Measurements from ENCODE around the gene TMEM212. TPM values are rescaled to one million over a fixed set of nuclear protein-coding genes. Genes with fewer than 3 reads are reported as not detected.

TMEM212 gene
- polyA plus RNA-seq, 2 of the 4 experiments (the other 2 are of a cell fraction), result not detected

- peak overlapping the region; percentile 94 to 95 for H3K27ac ChIP-seq
- peak overlapping the region; percentile 92 for H3K4me2 ChIP-seq
- 51% methylated on average over 9 of the region's 9 CpGs for WGBS (ENCODE audit: missing lambda C conversion rate)
- H3K4me1 ChIP-seq, result peaks cover 50% of the 10 kb centered on the region
- 0 out of 3 replicates have a peak, but pooled peaks cover 3% of the 10 kb centered on the region for H3K9me3 ChIP-seq
- ATAC-seq, result no peak
- CTCF ChIA-PET, result interaction anchor here (1.0 to 1.6 kb wide), 2 partner anchors 18 to 21 kb away, joined by 3 to 10 read pairs; no protein-coding TSS in a partner anchor
- POLR2A ChIA-PET, result interaction anchor here (0.7 to 2.1 kb wide), 4 partner anchors 13 to 230 kb away, joined by 3 to 5 read pairs (median 4); no protein-coding TSS in a partner anchor
- peak in 1 of 2 experiments; percentile 90; a peak in 2 of 4 replicates for TF ChIP-seq CEBPB (IDR thresholded peaks at IDR 0.05)
- no peak for TF ChIP-seq NPAS2 (CRISPR knock-in tag; IDR thresholded peaks at IDR 0.05; ENCODE audit: borderline replicate concordance)
- 0 out of 2 replicates have a peak, but pooled peaks have one; percentile 52 for TF ChIP-seq ZSCAN20 (CRISPR knock-in tag; IDR thresholded peaks at IDR 0.05)
- TF ChIP-seq RARB (CRISPR knock-in tag; IDR thresholded peaks at IDR 0.05), result no peak
- no peak; a peak in 1 of 5 replicates for TF ChIP-seq JUN (IDR thresholded peaks at IDR 0.05)
- peak in 1 of 2 experiments; percentile 8; a peak in 1 of 5 replicates for TF ChIP-seq EP300 (IDR thresholded peaks at IDR 0.05)
- TF ChIP-seq GATA3 (IDR thresholded peaks at IDR 0.05; ENCODE audit: borderline replicate concordance), result no peak
- peak; percentile 73; the same call in 1 of the 2 replicates for TF ChIP-seq HEYL (CRISPR knock-in tag; IDR thresholded peaks at IDR 0.05)
- TF ChIP-seq, protein P1, sequence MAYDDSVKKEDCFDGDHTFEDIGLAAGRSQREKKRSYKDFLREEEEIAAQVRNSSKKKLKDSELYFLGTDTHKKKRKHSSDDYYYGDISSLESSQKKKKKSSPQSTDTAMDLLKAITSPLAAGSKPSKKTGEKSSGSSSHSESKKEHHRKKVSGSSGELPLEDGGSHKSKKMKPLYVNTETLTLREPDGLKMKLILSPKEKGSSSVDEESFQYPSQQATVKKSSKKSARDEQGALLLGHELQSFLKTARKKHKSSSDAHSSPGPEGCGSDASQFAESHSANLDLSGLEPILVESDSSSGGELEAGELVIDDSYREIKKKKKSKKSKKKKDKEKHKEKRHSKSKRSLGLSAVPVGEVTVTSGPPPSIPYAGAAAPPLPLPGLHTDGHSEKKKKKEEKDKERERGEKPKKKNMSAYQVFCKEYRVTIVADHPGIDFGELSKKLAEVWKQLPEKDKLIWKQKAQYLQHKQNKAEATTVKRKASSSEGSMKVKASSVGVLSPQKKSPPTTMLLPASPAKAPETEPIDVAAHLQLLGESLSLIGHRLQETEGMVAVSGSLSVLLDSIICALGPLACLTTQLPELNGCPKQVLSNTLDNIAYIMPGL (CRISPR knock-in tag; IDR thresholded peaks at IDR 0.05; ENCODE audit: borderline replicate concordance), result no peak
- TF ChIP-seq USF2 (IDR thresholded peaks at IDR 0.05), result no peak
- TF ChIP-seq, protein P2, sequence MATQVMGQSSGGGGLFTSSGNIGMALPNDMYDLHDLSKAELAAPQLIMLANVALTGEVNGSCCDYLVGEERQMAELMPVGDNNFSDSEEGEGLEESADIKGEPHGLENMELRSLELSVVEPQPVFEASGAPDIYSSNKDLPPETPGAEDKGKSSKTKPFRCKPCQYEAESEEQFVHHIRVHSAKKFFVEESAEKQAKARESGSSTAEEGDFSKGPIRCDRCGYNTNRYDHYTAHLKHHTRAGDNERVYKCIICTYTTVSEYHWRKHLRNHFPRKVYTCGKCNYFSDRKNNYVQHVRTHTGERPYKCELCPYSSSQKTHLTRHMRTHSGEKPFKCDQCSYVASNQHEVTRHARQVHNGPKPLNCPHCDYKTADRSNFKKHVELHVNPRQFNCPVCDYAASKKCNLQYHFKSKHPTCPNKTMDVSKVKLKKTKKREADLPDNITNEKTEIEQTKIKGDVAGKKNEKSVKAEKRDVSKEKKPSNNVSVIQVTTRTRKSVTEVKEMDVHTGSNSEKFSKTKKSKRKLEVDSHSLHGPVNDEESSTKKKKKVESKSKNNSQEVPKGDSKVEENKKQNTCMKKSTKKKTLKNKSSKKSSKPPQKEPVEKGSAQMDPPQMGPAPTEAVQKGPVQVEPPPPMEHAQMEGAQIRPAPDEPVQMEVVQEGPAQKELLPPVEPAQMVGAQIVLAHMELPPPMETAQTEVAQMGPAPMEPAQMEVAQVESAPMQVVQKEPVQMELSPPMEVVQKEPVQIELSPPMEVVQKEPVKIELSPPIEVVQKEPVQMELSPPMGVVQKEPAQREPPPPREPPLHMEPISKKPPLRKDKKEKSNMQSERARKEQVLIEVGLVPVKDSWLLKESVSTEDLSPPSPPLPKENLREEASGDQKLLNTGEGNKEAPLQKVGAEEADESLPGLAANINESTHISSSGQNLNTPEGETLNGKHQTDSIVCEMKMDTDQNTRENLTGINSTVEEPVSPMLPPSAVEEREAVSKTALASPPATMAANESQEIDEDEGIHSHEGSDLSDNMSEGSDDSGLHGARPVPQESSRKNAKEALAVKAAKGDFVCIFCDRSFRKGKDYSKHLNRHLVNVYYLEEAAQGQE (IDR thresholded peaks at IDR 0.05), result no peak
- TF ChIP-seq, protein P3, sequence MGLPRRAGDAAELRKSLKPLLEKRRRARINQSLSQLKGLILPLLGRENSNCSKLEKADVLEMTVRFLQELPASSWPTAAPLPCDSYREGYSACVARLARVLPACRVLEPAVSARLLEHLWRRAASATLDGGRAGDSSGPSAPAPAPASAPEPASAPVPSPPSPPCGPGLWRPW (IDR thresholded peaks at IDR 0.05), result no peak
- no peak for TF ChIP-seq NFE2L2 (conservative IDR thresholded peaks at IDR 0.05; ENCODE audit: low read length)
- peak; percentile 34; the same call in 1 of the 2 replicates for TF ChIP-seq FOSL2 (IDR thresholded peaks at IDR 0.05)
- TF ChIP-seq FOSL2 (CRISPR knock-in tag; IDR thresholded peaks at IDR 0.05), result no peak; the same call in 1 of the 2 replicates
- no peak for TF ChIP-seq EHF (CRISPR knock-in tag; IDR thresholded peaks at IDR 0.05)
- TF ChIP-seq ZC3H11A (IDR thresholded peaks at IDR 0.05), result no peak
- no peak for FAIRE-seq
- H3K4me3 ChIP-seq, result peak overlapping the region; percentile 27; the same call in 1 of the 3 replicates
- DNase-seq (ENCODE audit: low read depth in 1 of 2, low spot score in 1 of 2), result peak in 1 of 2 experiments; percentile 66
Observed at GRCh38 chr3:171811913-171812335, 31.2 kb upstream of the TMEM212 start.

- Histone ChIP-seq H3K4me3 (no peak overlapping the region), H3K27ac (peak overlapping the region; percentile 77 to 94; a peak in 5 of 6 replicates), H3K4me1 (peaks cover 42% of the 10 kb centered on the region), H3K4me2 (peak overlapping the region; percentile 92; the same call in 2 of the 3 replicates), H3K9me3 (0 out of 3 replicates have a peak, but pooled peaks cover 3% of the 10 kb centered on the region)
- FAIRE-seq, result no peak
- WGBS (ENCODE audit: missing lambda C conversion rate), result 89% methylated on average over 2 of the region's 2 CpGs
- ChIA-PET CTCF (interaction anchor here (1.6 kb wide), 1 partner anchor 17 kb away, joined by 10 read pairs; no protein-coding TSS in a partner anchor), POLR2A (no interaction called here)
- ATAC-seq, result no peak
- no peak for DNase-seq (ENCODE audit: low read depth in 1 of 2, low spot score in 1 of 2)
- no peak for TF ChIP-seq HOXB13 (CRISPR knock-in tag; IDR thresholded peaks at IDR 0.05; ENCODE audit: low read depth)
- TF ChIP-seq TP53 (CRISPR knock-in tag; IDR thresholded peaks at IDR 0.05), result no peak
- no peak for TF ChIP-seq BHLHE40 (IDR thresholded peaks at IDR 0.05; ENCODE audit: low read depth, low read length)
- no peak for TF ChIP-seq CBX2 (IDR thresholded peaks at IDR 0.05; ENCODE audit: borderline replicate concordance, low read depth)
- no peak for TF ChIP-seq NFE2L2 (conservative IDR thresholded peaks at IDR 0.05; ENCODE audit: low read length)
- TF ChIP-seq RCOR1 (IDR thresholded peaks at IDR 0.05; ENCODE audit: low read depth, low read length), result no peak
- no peak for TF ChIP-seq ZNF302 (CRISPR knock-in tag; IDR thresholded peaks at IDR 0.05)
- TF ChIP-seq NR3C1 (IDR thresholded peaks at IDR 0.05), result no peak
- TF ChIP-seq USF2 (IDR thresholded peaks at IDR 0.05), result no peak
- TF ChIP-seq CTCF (IDR thresholded peaks at IDR 0.05), result no peak
- no peak for TF ChIP-seq POLR2AphosphoS2 (conservative IDR thresholded peaks at IDR 0.05; ENCODE audit: low read length)
- no peak for TF ChIP-seq MAFK (IDR thresholded peaks at IDR 0.05; ENCODE audit: partially characterized antibody)
- TF ChIP-seq FOXS1 (CRISPR knock-in tag; IDR thresholded peaks at IDR 0.05), result no peak
- no peak for TF ChIP-seq GATA3 (IDR thresholded peaks at IDR 0.05; ENCODE audit: borderline replicate concordance)
- TF ChIP-seq ZSCAN20 (CRISPR knock-in tag; IDR thresholded peaks at IDR 0.05), result no peak
- no peak for TF ChIP-seq HOXA7 (CRISPR knock-in tag; IDR thresholded peaks at IDR 0.05)
Observed at GRCh38 chr3:171812811-171813210, 30.3 kb upstream of the TMEM212 start.

All from A549 (cell line).